Ascending aorta (tissue), 2 donors: ENCODE measurements around the gene SAE1. TPM values are rescaled to one million over a fixed set of nuclear protein-coding genes. Genes with fewer than 3 reads are reported as not detected.

Source experiments
- DNase-seq, 2 donors: peaks; one replicate each; pipeline ENCODE4 v3.0.0-alpha.2; 2019; ENCODE audit warnings: low spot score in 2 of 2
- H3K27ac ChIP-seq, 2 donors: fragments of 200-600 bp; sonication (generic); one replicate each; pipeline ENCODE4 v1.5.1; 2016 to 2017; ENCODE audit warnings: mild to moderate bottlenecking in 1 of 2
- H3K27me3 ChIP-seq: fragments of 200-600 bp; sonication (generic); one replicate; pipeline ENCODE4 v1.5.1; 2017
- H3K36me3 ChIP-seq, 2 donors: fragments of 200-600 bp; sonication (generic); one replicate each; pipeline ENCODE4 v1.5.1; 2016
- H3K4me1 ChIP-seq, 2 donors: fragments of 200-600 bp; sonication (generic); one replicate each; pipeline ENCODE4 v1.5.1; 2016 to 2017; ENCODE audit warnings: mild to moderate bottlenecking in 1 of 2
- H3K4me3 ChIP-seq, 2 donors: fragments of 200-600 bp; sonication (generic); one replicate each; pipeline ENCODE4 v1.5.1; 2016 to 2017; ENCODE audit warnings: mild to moderate bottlenecking in 1 of 2
- H3K9me3 ChIP-seq, 2 donors: fragments of 200-600 bp; sonication (generic); one replicate each; pipeline ENCODE4 v1.5.1; 2016
- intact Hi-C: fragments of 100-400 bp; cut with DNase I; formaldehyde crosslinking; loops from one replicate; pipeline ENCODE4 v1.15.1; 2023
- total RNA-seq: library from RNA; depleted of rRNA; stranded (reverse); fragments of >200 nt; gene quantifications from one replicate; pipeline ENCODE4 v1.1.0, GENCODE V29; 2016
- TF ChIP-seq, protein P1 (sequence below), 3 experiments: fragments of 200-600 bp in 2 of 3; fragments of 450-650 bp in 1 of 3; sonication (generic) in 2 of 3; IDR thresholded peaks; one replicate each; pipeline ENCODE4 v1.5.1; 2016 to 2019; ENCODE audit warnings: antibody characterized with exemption in 3 of 3, mild to moderate bottlenecking in 1 of 3, moderate library complexity in 1 of 3

SAE1 gene
- total RNA-seq, 1 donor from 2014 or later, result 54.4 TPM

DNA sequence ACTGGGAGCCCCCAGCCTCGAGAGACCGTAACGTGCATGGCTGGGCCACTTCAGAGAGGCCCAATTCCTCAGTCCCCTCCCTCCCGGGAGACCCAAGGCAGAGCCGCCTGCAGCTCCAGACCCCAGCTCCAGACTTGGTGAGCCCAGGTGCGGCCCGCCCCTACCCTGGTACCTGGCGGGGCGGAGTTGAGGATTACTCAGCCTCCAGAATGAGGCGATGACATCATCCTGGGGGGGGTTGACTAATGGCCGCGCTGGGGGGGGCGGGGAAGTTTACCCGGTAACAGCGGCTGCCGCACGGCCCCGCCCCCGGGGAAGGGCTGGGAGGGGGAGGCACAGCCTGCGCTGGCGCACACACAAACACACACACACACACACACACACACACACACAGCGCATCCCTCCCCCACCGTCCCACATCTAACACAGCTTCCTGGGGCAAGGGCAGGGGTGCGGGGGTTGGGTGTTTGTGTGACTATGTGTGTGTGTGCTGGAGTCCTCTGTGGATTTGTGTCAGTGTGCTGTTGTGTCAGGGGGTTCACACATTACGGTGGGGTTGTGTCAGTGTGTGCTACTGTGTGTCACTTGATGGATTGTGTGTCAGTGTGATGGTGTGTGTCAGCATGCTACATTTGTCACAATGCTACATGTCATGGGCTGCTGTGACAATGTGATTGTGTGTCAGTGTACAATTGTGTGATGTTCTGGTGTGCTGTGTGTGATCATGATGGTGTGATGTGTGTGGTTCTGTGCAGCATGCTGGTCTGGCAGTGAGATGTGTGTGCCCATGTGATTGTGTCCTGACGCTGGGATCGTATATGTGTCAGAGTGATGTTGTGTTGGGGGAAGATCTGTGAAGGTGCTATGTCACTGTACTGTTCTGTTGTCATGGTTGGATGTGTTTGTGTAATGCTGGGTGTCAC lies 110.6 kb downstream of the SAE1 start:
- peak overlapping the region in 1 of 2 donors; percentile 45 for H3K4me3 ChIP-seq

DNA sequence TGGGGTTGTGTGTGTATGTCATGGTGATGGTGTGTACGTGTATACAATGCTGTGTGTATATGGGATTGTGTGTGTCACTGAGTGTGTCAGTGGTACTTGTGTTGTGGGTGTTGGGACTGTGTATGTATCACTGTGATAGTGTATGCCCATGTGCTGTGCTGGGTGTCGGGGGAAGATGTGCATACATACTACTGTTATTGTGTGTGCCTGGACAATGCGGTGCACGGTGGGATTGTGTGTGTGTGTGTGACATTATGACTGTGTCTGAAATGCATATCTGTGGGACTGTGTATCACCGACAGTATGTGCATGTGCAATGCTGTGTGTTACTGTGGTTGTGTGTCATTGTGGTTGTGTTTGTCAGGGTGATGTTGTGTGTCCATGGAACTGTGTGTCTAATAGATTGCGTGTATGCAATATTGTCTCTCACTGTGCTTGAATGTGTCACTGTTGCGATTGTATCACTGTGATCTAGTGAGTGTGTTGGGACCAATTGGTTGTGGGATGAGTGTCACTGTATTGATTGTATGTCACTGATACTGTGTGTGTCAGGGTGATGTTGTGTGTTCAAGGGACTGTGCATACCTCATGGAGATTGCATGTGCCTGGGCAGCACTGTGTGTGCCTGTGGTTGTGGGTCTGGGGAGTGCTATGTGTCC lies 111.4 kb downstream of the SAE1 start:
- H3K27ac ChIP-seq, result peak overlapping the region; percentile 58 to 64
- TF ChIP-seq, protein P1, sequence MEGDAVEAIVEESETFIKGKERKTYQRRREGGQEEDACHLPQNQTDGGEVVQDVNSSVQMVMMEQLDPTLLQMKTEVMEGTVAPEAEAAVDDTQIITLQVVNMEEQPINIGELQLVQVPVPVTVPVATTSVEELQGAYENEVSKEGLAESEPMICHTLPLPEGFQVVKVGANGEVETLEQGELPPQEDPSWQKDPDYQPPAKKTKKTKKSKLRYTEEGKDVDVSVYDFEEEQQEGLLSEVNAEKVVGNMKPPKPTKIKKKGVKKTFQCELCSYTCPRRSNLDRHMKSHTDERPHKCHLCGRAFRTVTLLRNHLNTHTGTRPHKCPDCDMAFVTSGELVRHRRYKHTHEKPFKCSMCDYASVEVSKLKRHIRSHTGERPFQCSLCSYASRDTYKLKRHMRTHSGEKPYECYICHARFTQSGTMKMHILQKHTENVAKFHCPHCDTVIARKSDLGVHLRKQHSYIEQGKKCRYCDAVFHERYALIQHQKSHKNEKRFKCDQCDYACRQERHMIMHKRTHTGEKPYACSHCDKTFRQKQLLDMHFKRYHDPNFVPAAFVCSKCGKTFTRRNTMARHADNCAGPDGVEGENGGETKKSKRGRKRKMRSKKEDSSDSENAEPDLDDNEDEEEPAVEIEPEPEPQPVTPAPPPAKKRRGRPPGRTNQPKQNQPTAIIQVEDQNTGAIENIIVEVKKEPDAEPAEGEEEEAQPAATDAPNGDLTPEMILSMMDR (IDR thresholded peaks at IDR 0.05), result no peak
- no peak for DNase-seq
- no peak overlapping the region for H3K4me3 ChIP-seq
- H3K4me1 ChIP-seq, result peaks cover 27 to 35% of the 10 kb centered on the region in 2 donors
- H3K9me3 ChIP-seq, result no peaks in the 10 kb centered on the region
- no peaks in the 10 kb centered on the region for H3K27me3 ChIP-seq
- H3K36me3 ChIP-seq, result no peaks in the 10 kb centered on the region
- intact Hi-C loops, result loop anchor here (5.0 to 10.0 kb wide), 2 partner anchors 390 to 617 kb away; partner anchors contain the start of genes AP2S1 and PTGIR

More for the DNA sequence above, 110.6 kb downstream of the SAE1 start:
- no peaks in the 10 kb centered on the region for H3K27me3 ChIP-seq
- peak overlapping the region; percentile 10 to 85 for H3K27ac ChIP-seq
- H3K36me3 ChIP-seq, result no peaks in the 10 kb centered on the region
- TF ChIP-seq, protein P1 (IDR thresholded peaks at IDR 0.05), result no peak
- DNase-seq, result peak in 1 of 2 donors; percentile 92
- peaks cover 27 to 35% of the 10 kb centered on the region in 2 donors for H3K4me1 ChIP-seq
- no peaks in the 10 kb centered on the region for H3K9me3 ChIP-seq
- intact Hi-C loops, result loop anchor here (5.0 to 10.0 kb wide), 2 partner anchors 389 to 616 kb away; partner anchors contain the start of genes AP2S1 and PTGIR

DNA sequence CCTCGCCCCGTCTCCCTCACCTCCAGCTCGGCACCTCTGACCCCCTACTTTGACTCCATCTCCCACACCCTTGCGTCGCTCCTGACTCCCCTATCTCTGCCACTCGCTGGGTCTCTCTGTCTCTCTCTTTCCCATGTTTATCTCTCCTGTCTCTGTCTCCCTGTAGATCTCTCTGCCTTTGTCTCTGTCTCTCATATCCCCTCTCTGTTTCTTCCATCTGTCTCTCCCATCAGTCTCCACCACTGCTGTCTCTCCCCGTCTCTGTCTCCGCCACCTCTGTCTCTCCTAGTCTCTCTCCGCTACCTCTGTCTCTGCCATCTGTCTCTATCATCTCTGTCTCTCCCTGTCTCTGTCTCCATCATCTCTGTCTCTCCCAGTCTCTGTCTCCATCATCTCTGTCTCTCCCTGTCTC lies 112.7 kb downstream of the SAE1 start:
- H3K27ac ChIP-seq, result peak overlapping the region; percentile 58 to 64
- DNase-seq, result no peak
- H3K4me1 ChIP-seq, result peaks cover 27 to 35% of the 10 kb centered on the region in 2 donors
- no peaks in the 10 kb centered on the region for H3K27me3 ChIP-seq
- intact Hi-C loops, result loop anchor here (5.0 to 10.0 kb wide), 2 partner anchors 391 to 619 kb away; partner anchors contain the start of genes AP2S1 and PTGIR
- peak overlapping the region; percentile 45 to 58 for H3K4me3 ChIP-seq
- no peaks in the 10 kb centered on the region for H3K9me3 ChIP-seq
- no peaks in the 10 kb centered on the region for H3K36me3 ChIP-seq
- TF ChIP-seq, protein P1 (IDR thresholded peaks at IDR 0.05), result no peak

DNA sequence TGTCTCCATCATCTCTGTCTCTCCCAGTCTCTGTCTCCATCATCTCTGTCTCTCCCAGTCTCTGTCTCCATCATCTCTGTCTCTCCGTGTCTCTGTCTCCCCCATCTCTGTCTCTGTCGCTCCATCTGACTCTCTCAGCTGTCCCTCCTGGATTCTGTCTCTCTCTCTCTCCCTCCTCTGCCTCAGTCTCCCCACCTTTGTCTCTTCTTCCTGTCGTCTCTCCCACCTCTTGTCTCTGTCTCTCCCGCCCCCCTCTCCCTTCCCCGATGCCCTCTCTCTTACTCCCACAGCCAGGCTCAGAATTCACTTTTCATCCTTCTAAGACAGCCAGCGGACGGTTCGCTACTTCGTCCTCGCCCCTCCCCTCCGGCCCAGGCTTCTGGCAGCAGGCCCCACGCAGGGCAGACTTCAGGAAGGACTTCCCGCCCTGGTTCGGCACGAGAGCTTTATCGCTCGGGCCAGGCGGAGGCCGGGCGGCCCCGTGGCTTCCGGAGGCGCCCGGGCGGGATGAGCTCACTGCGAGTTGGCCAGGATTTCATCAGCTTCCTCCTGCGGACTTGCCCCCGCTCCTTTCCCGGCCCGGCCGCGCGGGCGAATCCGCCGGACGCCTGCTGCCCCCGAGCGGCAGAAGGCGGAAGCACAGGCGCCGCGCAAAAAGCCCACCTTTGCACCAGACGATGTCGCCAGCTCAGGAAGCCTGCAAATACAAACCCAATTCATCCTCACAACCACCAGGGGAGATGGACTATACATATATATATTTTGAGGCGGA lies 113.3 kb downstream of the SAE1 start:
- intact Hi-C loops, result loop anchor here (1.0 to 10.0 kb wide), 5 partner anchors 13 to 619 kb away; partner anchors contain the start of genes AP2S1, BBC3 and PTGIR
- peak overlapping the region; percentile 58 to 64 for H3K27ac ChIP-seq
- DNase-seq, result peak in 1 of 2 donors; percentile 97
- H3K9me3 ChIP-seq, result no peaks in the 10 kb centered on the region
- peaks cover 27 to 35% of the 10 kb centered on the region in 2 donors for H3K4me1 ChIP-seq
- TF ChIP-seq, protein P1 (IDR thresholded peaks at IDR 0.05), result peak; percentile 98 to 100 (median 99)
- H3K27me3 ChIP-seq, result no peaks in the 10 kb centered on the region
- peak overlapping the region; percentile 45 to 58 for H3K4me3 ChIP-seq
- H3K36me3 ChIP-seq, result no peaks in the 10 kb centered on the region
